Activated CD8-positive, alpha-beta memory T cell treated with anti-CD3 and anti-CD28 coated beads, Interleukin-2, amount 50 U/mL, for 1 hour (primary cell): Measurements from ENCODE around the gene ZNF175.

Experiments used
- DNase-seq: peaks from one replicate; pipeline ENCODE4 v3.0.0-alpha.2; 2020; ENCODE audit errors: extremely low read depth

The ZNF175 gene

DNA sequence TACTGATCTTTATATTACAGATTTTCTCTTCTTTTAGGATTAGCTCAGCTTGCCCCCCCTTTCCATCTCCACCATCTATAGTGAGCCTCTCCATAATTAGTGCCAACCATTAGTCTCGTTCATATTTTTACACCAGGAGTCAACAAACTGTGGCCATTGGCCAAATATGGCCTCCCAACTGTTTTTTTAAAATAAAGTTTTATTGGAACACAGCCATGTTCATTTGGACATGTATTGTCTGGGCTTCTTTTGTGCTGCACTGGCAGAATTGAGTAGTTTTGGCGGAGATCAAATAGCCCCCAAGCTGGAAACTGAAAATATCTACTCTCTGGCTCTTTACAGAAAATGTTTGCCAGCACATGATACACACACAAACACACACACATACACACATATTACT is 18.4 kb downstream of the ZNF175 start:
- no peak for DNase-seq

DNA sequence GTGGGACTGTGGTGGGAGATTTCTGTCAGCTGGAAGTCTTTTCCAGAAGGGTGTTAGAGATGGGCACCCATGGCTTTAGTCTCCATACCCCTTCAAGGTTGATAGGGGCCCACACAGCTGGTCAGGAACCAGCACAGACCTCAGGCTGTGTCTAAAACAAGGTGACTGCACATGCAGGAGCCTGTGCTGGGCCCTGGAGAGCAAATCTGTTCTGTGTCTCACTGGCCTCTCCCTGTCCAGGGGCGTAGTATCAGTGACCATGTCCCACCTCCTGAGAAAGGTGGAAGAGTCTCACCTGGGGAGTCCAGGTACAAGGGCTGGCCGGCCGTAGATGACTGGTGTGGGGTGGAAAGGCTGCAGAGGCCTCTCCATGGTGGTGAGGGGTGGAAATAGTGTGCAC is 19.4 kb downstream of the ZNF175 start:
- no peak for DNase-seq

DNA sequence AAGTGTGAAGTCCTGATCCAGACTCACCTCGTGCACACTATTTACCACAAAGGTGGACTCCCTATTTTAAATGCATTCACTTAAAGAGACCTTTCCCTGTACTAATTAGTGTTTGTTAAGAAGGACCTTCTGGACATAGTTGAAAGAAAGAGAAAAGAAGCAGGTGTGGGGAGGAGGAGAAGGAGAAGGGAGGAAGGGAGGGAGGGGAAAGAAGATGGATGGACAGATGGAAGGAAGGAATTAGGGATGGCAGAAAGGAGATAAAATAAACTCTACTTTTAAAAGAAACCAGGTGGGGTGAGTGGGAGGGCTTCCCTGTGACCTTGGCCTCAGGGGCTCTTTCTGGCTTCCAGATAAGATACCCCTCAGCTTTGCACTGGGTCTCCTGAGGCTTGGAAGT is 21.4 kb downstream of the ZNF175 start:
- DNase-seq: no peak

DNA sequence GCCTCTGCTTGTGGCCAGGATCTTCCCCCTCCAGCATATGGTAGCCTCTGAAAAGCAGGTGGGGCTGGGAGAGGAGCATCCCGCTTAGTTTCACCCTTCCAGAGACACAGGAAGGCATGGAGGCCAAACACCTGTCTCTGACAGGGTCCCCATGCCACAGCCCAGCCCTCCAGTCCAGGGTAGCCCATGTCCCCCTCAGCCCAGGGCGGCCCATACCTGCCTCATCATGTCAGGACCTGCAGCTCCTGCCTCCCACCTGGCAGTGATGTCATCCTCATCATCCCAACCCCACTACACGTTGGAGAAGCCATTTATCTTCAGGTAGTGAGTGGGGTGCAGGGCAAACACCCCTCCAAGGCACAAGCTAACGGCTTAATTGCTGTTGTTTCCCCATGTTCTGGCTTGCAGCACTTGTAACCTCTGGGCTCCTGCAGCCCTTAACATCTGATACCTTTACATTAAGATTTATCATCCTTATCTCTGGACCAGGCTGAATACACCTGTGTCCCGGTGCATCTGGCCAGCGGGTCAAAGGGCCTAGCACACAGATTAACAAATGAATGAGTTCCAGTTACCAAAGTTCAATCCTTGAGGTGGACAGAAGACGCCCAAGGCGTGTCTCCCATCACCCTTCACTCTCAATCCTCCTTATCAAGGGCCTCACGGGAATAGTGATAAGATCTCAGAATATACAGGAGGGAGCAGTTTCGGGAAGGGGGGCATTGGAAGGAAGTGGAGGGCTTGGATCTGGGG is 22.2 kb downstream of the ZNF175 start:
- DNase-seq: no peak

DNA sequence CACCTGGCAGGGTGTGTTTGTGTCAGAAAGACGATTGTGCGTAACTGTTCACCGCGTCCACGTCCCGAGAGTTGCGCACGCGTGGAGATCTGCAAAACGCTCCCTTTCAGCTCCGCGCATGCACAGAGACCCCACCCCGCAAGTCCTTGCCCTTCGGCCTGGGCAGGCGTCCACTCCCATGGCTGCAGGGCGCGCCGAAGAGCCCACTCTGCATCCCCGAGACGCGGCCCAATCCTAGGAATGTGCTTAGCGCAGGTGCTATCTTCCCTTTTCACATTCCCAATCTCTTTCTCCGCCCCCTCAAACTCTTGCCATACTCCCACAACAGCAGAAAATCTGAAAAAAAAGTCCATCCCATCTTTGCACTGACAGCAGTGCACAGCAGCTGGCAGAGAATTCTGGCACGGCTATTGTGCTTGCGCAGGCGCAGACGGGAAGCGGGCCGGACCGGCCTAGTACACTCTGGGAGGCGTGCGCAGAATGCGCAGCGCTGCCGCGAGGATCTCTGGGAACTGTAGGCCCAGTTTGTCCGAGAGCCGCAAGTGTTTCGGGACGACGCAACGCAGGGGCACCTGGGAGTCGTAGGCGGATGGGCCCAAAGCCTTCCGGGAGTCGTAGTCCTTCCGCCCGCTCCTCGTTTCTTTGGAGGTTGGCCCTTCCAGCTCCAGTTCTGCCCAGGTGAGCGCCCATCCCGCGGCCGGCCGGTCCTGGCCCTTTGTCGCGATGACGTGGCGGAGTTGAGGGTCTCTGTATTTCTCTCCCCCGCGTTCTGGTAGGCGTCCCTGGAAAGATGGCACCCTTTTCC is 23.1 kb downstream of the ZNF175 start:
- peak; percentile 90 for DNase-seq

DNA sequence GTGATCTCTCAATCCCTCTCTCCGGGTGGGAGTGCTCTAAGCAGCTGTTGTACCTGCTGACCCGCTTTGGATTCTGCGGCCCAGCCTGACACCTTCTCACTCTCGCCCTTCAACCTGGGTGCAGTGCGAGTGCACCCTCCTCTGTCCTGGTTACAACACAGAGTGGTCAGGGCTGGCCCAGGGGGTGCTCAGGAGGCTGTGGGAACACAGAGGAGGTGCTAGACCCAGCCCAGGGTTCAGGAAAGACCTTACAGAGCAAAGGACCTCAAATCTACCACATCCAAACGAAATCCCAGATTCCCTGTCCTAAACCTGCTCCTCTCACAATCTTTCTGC is 23.7 kb downstream of the ZNF175 start:
- DNase-seq: no peak

DNA sequence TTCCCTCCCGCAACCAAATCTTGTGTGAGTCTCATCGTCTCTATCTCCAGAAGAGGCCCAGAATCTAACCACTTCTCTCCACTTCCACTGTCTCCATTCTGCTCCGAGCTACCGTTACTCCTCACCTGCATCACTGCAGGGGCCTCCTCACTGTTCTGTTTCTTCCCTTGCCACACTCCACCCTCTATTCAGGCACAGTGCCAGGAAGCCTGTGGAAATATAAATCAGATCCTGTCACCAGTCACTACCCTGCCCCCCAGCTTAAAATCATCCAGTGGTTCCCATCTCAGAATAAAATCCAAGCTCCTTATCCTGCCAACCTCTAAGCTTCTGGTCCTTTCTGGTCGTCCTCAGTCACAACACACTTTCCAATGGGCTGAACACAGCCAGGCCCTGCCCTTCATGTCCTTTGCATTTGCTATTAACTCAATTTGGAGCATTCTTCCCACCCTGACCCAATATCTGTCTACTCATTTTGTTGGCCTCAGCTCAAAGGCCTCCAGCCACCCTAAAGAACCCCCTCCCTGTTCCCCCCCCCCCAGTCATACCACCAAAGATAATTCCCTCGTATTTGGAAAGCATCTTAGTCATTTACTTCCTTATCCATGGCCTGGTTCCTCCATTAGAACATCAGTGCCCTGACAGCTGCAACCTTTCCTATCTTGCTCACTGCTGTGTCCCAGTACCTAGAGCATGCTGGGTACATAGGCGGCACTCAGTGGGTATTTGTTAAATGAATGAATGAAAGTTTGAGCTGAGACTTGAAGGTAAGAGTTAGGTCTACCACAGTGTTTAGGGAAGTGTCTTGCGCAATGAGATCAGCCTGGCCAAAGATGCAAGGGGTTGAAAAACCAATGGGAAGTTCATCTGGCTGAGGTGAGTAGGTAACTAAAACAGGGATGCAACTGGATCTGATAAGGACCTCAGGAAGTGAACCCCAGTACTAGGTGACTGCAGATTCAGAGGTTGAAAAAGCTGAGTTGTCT is 24.4 kb downstream of the ZNF175 start:
- no peak for DNase-seq

DNA sequence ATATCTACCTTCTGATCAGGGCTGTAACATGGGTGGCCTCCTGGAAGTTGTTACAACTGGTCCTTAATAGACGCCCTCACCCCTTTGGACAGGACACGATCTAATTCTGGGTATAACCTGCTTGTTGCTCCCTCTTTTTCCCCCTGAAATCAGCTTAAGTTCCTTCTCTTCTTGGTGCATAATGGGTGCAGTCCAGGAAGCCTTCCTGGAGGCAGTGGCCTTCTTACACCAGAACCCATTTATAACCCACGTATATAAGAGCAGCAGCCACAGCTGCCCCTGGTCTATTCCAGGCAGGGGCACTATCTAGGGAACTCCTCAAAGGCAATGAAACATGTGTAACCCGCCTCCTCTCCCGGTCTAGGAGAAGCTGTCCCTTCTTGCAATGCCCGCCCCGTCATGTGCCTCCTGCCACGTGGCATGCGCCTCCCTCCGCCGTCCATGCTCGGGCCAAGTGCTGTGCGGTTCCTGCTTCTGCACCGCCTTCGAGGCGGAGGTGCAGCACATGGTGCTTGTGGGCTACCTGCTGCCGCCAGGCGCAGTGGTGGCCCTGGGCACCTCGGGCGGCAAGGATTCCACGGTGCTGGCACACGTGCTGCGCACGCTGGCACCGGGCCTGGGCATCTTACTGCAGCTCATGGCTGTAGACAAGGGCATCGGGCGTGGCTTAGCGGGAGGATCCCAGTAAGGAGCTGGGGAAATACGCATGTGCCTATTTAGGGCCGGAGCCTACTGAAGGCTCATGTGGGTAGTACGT is 27.3 kb downstream of the ZNF175 start:
- DNase-seq: no peak

DNA sequence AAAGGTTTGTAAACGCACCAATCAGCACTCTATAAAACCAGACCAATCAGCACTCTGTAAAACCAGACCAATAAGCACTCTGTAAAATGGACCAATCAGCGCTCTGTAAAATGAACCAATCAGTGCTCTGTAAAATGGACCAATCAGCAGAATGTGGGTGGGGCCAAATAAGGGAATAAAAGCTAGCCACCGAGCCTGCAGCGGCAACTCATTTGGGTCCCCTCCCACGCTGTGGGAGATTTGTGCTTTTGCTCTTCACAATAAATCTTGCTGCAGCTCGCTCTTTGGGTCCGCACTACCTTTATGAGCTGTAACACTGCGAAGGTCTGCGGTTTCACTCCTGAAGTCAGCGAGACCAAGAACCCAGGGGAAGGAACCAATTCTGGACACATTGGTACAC is 28.0 kb downstream of the ZNF175 start:
- DNase-seq: no peak

DNA sequence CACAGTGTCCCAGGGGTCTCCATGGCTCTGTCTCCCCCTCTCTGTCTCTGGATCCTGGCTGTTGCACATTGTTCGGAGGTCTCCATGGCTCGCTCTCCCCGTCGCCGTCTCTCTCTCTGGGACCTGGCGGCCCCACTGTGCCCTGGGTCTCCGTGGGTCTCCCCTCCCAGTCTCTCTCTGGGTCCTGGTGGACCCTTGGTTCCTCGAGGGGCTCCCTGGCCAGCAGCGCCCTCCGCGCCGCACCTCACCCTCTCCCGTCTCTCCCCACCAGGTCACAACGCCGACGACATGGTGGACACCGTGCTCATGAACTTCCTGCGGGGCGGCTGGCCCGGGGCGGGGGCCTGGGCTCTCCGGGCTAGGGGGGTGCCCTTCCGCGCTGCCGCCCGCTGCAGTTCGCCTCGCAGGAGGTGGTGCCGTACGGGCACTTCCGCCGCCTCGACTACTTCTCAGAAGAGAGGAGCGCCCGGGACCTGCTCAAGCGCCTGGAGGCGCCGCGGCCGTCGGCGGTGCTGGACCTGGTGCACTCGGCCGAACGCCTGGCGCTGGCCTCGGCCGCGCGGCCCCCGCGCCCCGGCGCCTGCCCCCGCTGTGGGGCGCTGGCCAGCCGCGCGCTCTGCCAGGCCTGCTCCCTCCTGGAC is 30.0 kb downstream of the ZNF175 start:
- DNase-seq: no peak

DNA sequence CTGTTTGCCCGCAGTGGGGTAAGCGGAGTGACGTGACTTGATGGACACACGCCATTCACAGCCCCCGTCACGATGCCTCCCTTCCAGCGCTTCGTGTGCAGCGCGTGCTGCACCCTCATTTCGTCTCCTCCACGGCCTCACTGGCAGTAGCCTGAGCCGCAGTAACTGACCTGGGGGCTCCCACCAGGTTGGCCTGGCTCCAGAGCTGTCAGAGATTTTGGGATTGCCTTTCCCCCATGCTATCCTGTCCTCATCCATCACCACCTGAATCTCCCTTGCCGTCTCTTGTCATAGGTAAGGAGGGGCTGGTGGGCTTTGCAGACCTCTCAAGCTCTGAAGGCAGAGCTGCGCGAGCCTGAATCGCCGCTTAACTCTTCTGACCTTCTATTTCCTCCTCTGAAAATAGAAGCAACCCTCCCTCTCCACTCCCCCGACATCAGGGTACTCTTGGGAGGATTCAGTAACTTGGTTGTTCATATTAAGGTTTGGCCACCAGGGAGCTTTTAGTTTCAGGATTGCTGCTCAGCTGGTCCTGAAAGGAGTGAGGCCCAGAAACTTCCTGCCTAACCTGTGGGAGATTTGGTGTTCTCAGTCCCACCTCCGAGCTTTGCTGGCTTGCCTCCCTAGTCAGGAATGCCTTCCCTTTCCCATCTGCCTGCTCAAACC is 31.2 kb downstream of the ZNF175 start:
- no peak for DNase-seq

DNA sequence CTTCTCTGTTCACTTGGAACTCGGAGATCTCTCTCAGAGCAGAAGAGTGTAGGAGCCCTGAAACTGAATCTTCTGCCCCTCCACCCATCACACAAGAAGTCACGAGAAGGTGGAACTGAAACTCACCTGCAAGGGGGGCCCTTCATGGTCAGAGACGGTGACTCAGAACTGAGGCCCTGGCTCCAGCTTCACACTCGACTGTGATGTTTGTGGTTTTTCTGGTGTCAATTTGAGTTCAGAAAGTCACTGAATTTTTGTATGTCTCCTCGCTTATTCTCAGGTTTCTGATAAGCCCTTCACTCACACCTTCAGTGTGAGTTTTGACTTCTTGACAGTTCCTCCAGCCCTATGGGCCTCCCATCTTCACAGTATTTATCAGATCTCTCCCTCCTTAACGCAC is 36.0 kb downstream of the ZNF175 start:
- no peak for DNase-seq

DNA sequence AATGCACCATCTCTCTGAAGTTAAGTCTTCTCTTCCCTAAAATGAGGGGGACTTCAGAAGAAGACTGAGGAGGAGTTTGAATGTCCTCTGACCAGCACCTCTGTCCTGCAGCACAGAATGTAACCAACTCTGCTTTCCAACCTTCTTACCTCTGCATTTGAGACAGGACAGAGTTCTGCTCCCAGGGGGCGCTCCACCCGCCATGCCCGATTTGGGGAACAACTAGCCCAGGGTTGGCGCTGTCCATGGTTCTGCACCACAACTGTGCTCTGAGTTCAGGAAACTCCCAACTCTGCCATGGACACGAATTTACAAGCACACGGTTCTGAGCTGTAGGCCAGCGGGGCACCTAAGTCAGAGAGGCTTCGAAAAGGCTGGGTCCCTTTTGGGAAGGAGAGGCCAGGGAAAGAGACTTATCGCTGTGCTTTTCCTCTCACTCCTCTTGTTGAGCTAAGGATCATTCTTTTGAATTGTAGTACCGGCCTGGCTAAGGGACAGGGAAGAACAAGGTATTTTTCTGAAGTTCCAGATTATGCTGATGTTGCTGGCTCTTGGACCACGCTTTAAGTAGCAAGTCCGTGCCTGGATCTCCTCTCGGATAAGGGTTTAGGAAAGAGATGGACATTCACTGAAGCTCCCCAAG is 37.0 kb downstream of the ZNF175 start:
- DNase-seq: no peak

DNA sequence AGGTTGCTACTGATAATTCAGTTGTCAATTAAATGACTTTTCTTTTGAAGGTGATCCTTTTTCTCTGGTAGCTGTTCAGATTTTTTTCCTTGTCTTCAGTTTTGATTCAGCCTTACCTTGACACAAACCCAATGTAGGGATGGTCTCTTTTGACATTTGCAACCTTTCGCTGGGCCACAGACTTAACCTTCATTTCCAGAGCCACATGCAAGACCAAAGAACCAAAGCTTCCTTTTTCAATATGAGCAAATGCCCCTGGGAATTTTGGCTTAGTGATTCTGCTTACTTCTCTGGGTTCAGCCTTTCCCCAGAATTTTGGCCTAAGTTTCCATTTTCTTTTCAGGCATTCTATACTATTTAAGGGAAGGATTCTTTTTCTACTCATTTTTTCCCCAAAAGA is 39.5 kb downstream of the ZNF175 start:
- no peak for DNase-seq

DNA sequence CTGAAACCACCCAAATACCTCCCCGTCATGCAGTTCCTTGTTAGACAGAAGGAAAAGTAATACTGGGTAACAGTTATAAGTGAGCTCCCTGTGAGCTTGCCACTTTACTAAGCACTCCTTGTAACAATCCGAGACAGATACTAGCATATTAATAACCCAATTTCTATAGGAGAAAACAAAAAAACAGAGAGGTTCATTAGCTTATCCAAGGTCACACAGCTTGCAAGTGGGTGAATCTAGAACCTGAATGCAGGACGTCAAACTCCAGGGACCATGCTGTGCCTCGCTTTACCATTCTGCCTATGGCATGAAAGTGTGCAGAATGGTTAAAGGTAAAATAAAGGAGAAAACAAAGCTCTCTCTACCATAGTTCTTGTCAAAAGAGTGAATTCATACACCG is 43.7 kb downstream of the ZNF175 start:
- no peak for DNase-seq

DNA sequence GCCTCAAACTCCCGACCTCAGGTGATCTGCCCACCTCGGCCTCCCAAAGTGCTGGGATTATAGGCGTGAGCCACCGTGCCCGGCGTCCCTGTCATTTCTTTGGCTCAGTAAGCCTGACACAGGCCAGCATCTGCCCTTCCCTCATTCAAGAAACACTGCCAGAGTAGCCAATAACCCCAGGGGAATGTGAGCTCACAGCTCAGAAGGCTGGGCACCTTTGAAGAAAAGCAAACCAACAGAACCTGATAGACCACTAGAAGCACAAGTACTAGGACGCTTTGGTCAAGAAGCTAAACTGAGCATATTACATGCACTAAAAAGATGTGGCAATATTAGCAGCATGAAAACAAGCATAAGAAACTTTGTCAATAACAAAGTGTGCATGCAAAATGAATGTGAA is 44.9 kb downstream of the ZNF175 start:
- DNase-seq: no peak

DNA sequence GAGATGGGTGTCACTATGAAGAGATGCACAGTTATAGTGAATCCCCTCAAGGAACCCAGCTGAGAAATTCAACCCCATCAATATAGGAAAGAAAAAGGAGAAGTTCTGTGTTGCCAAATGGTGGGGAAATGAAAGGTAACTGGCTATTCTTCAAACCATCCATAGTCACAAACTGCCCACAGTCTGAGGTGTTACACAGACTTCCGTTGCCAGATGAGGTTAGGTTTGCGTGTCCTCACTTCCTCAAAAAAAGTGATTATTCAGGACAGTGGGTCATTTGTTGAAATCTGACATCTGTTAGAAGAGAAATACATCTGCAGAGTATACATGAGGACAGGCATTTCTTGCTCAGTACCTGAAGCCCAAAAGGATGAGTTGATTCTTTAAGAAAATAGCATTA is 50.1 kb downstream of the ZNF175 start:
- DNase-seq: no peak

DNA sequence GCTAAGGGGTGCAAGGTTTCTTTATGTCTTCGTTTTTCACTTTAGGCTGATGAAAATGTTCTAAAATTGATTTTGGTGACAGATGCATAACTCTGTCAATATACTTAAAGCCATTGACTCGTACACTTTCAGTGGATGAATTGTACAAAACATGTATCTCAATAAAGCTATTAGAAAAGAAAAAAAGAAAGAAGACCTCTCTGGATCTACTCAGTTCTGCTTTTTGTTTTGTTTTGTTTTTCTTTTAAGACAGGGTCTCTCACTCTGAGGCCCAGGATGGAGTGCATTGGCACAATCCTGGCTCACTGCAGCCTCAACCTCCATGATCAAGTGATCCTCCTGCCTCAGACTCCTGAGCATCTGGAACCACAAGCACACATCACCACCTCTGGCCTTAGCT is 55.6 kb downstream of the ZNF175 start:
- no peak for DNase-seq

DNA sequence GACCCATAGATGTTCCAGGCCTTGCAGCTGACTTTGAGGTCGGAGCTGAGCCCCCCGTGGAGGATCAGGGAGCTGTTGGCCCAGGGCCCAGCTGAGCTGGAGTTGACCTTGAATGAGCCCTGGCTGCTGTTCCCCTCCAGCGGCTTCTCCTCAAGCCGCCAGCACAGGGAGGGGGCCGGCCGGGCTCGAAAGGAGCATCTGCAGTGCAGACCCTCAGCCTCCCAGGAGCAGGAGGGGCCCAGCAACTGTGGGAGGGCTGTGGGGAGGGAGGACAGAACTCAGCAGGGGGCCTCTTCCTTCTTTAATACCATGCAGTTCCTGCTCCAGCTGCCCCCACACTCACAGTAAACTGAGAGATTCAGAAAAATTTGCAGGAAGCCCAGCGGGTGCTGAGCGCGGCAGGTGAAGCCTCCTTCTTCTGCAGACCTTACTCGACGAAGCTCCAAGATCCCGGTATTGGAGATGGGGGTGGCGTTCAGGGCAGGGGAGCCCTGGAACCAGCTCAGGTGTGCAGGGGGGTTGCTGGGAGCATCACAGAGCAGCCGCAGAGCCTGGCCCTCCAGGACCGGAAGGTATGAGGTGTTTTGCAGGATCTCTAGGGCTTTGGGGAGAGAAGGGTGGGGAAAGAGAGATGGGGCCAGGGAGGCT is 56.5 kb downstream of the ZNF175 start:
- no peak for DNase-seq
